ENCODE data around the gene SYT14.

The SYT14 gene

GRCh38 chr1:210214573-210215409, 276.8 kb downstream of the SYT14 start:
- no peak for DNase-seq

GRCh38 chr1:210217482-210217881, 279.5 kb downstream of the SYT14 start:
- DNase-seq = no peak

GRCh38 chr1:210218047-210218446, 280.0 kb downstream of the SYT14 start:
- no peak for DNase-seq
